ENCODE results near the gene IQCE.

DNA sequence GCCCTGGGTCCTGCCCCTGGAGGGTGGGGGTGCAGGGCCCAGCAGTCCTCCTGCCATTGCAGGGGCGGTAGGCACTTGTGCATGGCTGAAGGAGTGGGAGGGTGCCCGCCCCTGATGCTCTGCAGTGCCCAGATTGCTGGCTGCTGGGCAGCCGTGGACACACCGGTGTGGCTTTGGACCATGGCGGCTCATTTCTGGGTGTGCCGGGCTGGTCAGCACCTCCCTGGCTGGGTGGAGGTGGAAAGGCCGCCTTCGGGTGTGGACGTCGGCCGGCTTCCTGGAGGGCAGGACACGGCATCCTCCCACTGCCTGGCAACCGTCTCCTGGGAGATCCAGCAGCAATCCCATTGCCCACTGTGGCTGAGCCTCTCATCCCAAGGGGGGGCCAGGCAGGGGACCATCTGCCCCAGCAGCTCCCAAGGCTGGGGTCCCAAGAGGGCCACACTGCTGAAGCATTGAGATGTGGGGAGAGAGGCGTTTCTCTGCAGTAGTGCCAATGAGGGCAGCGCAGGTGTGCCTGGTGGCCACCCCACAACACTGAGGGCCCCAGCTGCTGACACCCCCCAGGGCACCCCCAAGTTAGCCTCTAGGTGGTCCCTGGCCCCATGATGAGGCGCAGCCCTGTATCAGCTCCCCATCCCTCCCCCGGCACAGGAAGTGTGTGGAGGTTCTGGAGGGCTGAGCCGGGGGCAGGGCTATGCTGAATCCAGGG, 85.9 kb downstream of the IQCE start:
- TF ChIP-seq, protein P1, sequence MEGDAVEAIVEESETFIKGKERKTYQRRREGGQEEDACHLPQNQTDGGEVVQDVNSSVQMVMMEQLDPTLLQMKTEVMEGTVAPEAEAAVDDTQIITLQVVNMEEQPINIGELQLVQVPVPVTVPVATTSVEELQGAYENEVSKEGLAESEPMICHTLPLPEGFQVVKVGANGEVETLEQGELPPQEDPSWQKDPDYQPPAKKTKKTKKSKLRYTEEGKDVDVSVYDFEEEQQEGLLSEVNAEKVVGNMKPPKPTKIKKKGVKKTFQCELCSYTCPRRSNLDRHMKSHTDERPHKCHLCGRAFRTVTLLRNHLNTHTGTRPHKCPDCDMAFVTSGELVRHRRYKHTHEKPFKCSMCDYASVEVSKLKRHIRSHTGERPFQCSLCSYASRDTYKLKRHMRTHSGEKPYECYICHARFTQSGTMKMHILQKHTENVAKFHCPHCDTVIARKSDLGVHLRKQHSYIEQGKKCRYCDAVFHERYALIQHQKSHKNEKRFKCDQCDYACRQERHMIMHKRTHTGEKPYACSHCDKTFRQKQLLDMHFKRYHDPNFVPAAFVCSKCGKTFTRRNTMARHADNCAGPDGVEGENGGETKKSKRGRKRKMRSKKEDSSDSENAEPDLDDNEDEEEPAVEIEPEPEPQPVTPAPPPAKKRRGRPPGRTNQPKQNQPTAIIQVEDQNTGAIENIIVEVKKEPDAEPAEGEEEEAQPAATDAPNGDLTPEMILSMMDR (IDR thresholded peaks at IDR 0.05): no peak
- TF ChIP-seq POLR2AphosphoS5 (IDR thresholded peaks at IDR 0.05) (no peak), POLR2A (IDR thresholded peaks at IDR 0.05) (no peak), EP300 (IDR thresholded peaks at IDR 0.05) (no peak)

Measured in upper lobe of left lung (tissue), 4 donors.